Fibroblast of villous mesenchyme (primary cell): Measurements from ENCODE around the gene TXNRD1. TPM values are rescaled to one million over a fixed set of nuclear protein-coding genes. Genes with fewer than 3 reads are reported as not detected.
"Not testable (repeated sequence)": the region's sequence is repeated elsewhere in the genome, so short reads cannot be mapped to it uniquely, and the experiment has no call there.

Experiments
- DNase-seq: peaks from one replicate; pipeline ENCODE4 v3.0.0-alpha.2; 2010; ENCODE audit warnings: low read depth
- H3K4me3 ChIP-seq: 2 replicates; pipeline ENCODE4 v1.5.1; 2011; ENCODE audit warnings: low read depth, mild to moderate bottlenecking, low read length
- total RNA-seq: library from RNA; depleted of rRNA; stranded (reverse); fragments of >200 nt; gene quantifications from 2 replicates; pipeline ENCODE4 v1.2.3, GENCODE V29; 2012
- TF ChIP-seq, protein P1 (sequence below): IDR thresholded peaks from 2 replicates; pipeline ENCODE4 v1.5.1; 2012; ENCODE audit warnings: low read depth, mild to moderate bottlenecking, low read length; ENCODE audit not compliant: insufficient read depth

TXNRD1 gene
- total RNA-seq, 1 donor, result 747 TPM

DNA sequence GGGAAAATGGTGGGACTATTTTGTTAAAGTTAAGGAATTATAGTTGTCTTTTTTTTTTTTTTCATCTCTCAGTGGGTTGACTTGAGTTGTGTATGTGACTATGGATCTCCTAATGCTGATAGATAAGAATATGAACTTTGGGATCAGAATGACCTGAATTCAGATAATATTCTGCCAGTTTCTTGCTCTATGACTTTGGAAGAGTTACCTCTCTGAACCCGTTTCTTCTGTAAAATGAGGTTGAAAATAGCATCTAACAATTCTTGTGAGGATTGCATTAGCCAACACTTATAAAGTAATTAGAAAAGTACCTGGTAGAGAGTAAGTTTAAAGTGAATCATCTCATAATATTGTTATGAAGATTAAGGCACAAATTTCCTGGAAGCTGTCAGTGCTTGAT is 106.4 kb downstream of the TXNRD1 start:
- H3K4me3 ChIP-seq, result no peak overlapping the region
- TF ChIP-seq, protein P1, sequence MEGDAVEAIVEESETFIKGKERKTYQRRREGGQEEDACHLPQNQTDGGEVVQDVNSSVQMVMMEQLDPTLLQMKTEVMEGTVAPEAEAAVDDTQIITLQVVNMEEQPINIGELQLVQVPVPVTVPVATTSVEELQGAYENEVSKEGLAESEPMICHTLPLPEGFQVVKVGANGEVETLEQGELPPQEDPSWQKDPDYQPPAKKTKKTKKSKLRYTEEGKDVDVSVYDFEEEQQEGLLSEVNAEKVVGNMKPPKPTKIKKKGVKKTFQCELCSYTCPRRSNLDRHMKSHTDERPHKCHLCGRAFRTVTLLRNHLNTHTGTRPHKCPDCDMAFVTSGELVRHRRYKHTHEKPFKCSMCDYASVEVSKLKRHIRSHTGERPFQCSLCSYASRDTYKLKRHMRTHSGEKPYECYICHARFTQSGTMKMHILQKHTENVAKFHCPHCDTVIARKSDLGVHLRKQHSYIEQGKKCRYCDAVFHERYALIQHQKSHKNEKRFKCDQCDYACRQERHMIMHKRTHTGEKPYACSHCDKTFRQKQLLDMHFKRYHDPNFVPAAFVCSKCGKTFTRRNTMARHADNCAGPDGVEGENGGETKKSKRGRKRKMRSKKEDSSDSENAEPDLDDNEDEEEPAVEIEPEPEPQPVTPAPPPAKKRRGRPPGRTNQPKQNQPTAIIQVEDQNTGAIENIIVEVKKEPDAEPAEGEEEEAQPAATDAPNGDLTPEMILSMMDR, result no peak
- no peak for DNase-seq

DNA sequence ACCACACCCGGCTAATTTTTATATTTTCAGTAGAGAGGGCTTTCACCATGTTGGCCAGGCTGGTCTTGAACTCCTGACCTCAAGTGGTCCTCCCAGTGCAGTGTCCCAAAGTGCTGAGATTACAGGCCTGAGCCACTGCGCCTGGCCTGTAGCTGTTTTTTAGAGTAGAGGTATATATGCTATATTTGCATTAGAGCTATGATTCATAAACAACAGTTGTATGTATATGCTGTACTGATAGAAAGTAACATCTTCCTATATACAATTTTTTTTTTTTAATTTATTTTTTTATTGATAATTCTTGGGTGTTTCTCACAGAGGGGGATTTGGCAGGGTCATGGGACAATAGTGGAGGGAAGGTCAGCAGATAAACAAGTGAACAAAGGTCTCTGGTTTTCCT is 107.0 kb downstream of the TXNRD1 start:
- DNase-seq, H3K4me3 ChIP-seq: not testable (repeated sequence)

DNA sequence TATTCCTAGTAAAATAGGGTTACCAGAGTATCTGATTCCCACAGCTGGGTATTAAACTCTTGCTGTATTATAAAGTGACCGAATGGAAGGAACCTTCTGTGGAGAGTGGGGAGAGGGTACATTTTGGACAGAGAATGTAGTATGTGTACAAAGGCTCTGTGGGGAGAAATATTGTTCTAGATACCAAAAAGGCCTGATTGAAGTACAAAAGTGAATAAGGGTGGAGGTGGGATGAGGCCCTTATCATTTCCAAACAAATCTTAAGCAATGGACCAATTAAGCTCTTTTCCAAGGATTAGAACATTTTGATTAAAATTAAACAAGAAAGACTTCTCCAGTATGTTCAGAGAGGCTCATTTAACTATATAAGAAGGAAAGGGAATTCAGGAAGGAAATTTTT is 108.3 kb downstream of the TXNRD1 start:
- DNase-seq, result no peak
- TF ChIP-seq, protein P1, result no peak
- H3K4me3 ChIP-seq, result no peak overlapping the region

DNA sequence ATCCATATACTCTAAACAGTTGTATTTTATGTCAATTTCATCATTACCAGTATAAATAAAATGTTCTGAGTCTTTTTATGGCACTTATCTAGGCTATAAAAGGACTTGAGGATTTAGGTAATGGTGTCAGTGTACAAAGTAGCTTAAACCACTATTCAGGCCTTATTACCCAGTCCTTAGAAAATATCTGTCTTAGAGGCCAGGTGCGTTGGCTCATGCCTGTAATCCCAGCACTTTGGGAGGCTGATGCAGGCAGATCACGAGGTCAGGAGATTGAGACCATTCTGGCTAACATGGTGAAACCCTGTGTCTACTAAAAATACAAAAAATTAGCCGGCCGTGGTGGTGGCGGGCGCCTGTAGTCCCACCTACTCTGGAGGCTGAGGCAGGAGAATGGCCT is 112.7 kb downstream of the TXNRD1 start:
- DNase-seq, H3K4me3 ChIP-seq: not testable (repeated sequence)

DNA sequence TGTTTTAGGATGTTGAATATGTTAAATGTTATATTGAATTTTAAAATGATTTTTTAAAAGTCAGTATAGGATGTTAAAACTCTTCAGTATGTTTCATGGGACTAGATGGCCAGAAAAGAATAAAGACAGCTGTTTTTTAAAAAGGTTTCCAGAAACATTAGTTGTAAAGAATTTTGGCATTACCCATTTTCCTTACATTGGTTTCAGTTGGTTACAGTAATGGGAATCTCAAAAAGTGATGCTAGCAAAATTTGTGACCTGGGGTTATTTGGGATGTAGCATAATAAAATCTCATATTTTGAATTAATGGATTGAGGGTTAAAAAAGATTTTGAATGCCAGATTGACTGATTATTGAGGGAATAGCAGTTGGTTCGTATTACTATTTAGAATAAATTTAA is 113.2 kb downstream of the TXNRD1 start:
- H3K4me3 ChIP-seq, result no peak overlapping the region
- no peak for DNase-seq
- TF ChIP-seq, protein P1, result no peak

DNA sequence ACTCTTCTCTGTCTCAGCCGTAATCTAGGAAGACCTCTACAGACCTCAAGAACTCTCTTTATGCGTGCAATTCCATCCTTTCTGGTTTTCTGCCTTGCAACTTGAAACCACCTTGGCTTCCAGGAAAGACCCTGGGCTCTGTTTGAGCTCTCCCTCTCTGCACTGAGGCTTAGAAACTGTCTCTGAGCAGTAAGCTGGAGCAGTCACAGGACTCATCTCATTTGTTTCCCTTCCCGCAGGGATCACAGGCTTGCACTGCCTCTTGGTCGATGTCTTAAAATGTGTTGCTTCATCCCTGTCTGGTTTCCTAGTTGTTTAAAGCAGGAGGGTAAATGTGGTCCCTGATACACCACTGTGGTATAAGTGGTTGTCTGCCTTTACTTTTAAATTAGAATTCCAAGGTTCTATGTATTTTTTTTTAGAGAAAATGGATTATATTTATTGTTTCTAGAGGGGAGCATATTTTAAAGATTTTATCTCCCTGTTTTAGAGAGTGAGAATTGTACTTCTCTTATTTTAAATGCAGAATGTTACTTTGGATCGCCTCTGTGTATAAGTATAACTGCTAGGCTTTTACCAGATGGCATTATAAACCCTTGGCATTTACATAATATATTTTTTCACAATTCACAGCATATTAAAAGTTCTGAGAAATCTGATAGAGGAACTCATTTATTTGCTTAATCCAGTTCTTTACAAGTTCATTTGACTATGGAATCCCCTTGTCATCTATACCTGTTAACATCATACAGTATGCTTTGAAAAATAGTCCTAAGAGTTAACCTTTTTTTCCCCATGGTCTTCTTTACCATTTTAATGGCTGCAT is 114.3 kb downstream of the TXNRD1 start:
- TF ChIP-seq, protein P1, result no peak
- peak; percentile 34 for DNase-seq

DNA sequence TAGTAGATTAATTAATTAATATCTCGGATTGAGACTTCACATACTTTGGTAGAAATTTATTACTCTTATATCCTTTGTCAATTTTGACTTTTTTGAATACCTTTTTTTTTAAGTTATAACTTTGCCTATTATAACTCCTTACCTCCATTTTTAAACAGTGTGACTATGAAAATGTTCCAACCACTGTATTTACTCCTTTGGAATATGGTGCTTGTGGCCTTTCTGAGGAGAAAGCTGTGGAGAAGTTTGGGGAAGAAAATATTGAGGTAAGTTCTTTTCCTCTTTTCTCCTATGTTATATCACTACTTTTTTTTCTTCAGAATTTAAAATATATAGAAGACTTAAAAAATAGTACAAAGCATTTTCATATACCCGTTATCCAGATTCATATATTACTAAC is 115.8 kb downstream of the TXNRD1 start:
- DNase-seq, result no peak
- no peak overlapping the region for H3K4me3 ChIP-seq
- TF ChIP-seq, protein P1, result no peak

More for the DNA sequence above, 114.3 kb downstream of the TXNRD1 start:
- H3K4me3 ChIP-seq, result no peak overlapping the region

DNA sequence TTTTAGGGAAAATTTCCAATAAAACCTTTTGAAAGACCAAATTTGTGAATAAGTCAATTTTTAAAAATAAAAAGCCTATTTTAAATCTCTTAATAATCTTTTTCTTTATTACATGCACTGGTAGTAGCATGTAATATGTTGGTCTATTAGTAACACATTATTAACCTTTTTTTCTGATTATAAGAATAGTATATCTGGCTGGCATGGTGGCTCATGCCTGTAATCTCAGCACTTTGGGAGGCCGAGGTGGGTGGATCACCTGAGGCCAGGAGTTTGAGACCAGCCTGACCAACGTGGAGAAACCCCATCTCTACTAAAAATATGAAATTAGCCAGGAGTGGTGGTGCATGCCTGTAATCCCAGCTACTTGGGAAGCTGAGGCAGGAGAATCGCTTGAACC is 116.7 kb downstream of the TXNRD1 start:
- H3K4me3 ChIP-seq, DNase-seq: not testable (repeated sequence)
